GM23248 (cell line): ENCODE results near the gene SERPINB1. TPM values are rescaled to one million over a fixed set of nuclear protein-coding genes. Genes with fewer than 3 reads are reported as not detected.

Experiments used
- DNase-seq: peaks from one replicate; pipeline ENCODE4 v3.0.0-alpha.2; 2015
- H2AFZ ChIP-seq: fragments of 200-600 bp; sonication (generic); 2 replicates; pipeline ENCODE4 v1.6.1; 2016; ENCODE audit warnings: antibody characterized with exemption
- H3F3A ChIP-seq: fragments of 200-600 bp; sonication (generic); 2 replicates; pipeline ENCODE4 v1.6.1; 2016; ENCODE audit warnings: mild to moderate bottlenecking, antibody characterized with exemption, mixed run types; ENCODE audit not compliant: insufficient read depth
- H3K27ac ChIP-seq: fragments of 200-600 bp; sonication (generic); 2 replicates; pipeline ENCODE4 v1.5.1; 2016; ENCODE audit warnings: mild to moderate bottlenecking
- H3K27me3 ChIP-seq: fragments of 200-600 bp; sonication (generic); replicated peaks from 2 replicates; pipeline ENCODE4 v1.6.1; 2016; ENCODE audit warnings: mild to moderate bottlenecking; ENCODE audit not compliant: insufficient read depth
- H3K36me3 ChIP-seq: fragments of 200-600 bp; sonication (generic); 2 replicates; pipeline ENCODE4 v1.6.1; 2016; ENCODE audit warnings: low read depth, mild to moderate bottlenecking
- H3K4me1 ChIP-seq: fragments of 200-600 bp; sonication (generic); 2 replicates; pipeline ENCODE4 v1.6.1; 2016; ENCODE audit warnings: mild to moderate bottlenecking; ENCODE audit not compliant: insufficient read depth
- H3K4me2 ChIP-seq: fragments of 200-600 bp; sonication (generic); one replicate; pipeline ENCODE4 v1.6.1; 2016; ENCODE audit warnings: mild to moderate bottlenecking; ENCODE audit not compliant: unreplicated experiment
- H3K4me3 ChIP-seq: fragments of 200-600 bp; sonication (generic); 2 replicates; pipeline ENCODE4 v1.5.1; 2016; ENCODE audit warnings: mild to moderate bottlenecking
- H3K79me2 ChIP-seq: fragments of 200-600 bp; sonication (generic); 2 replicates; pipeline ENCODE4 v1.6.1; 2016; ENCODE audit warnings: mild to moderate bottlenecking; ENCODE audit not compliant: insufficient read depth
- H3K9ac ChIP-seq: fragments of 200-600 bp; sonication (generic); 2 replicates; pipeline ENCODE4 v1.6.1; 2016; ENCODE audit warnings: mild to moderate bottlenecking
- H3K9me2 ChIP-seq: fragments of 200-600 bp; sonication (generic); 2 replicates; pipeline ENCODE4 v1.6.1; 2016; ENCODE audit warnings: mixed run types, mild to moderate bottlenecking, moderate library complexity; ENCODE audit not compliant: insufficient read depth
- H3K9me3 ChIP-seq: fragments of 200-600 bp; sonication (generic); one replicate; pipeline ENCODE4 v1.6.1; 2017; ENCODE audit warnings: low read depth
- H4K20me1 ChIP-seq: fragments of 200-600 bp; sonication (generic); 2 replicates; pipeline ENCODE4 v1.6.0; 2016; ENCODE audit not compliant: insufficient read depth
- EZH2 ChIP-seq: fragments of 200-600 bp; sonication (generic); IDR thresholded peaks from 2 replicates; pipeline ENCODE4 v1.6.1; 2018; ENCODE audit warnings: antibody characterized with exemption, mild to moderate bottlenecking; ENCODE audit not compliant: insufficient read depth, poor library complexity, severe bottlenecking
- EZH2phosphoT487 ChIP-seq: fragments of 200-600 bp; sonication (generic); IDR thresholded peaks from 2 replicates; pipeline ENCODE4 v1.6.1; 2018; ENCODE audit warnings: antibody characterized with exemption, moderate library complexity, mild to moderate bottlenecking, low read depth; ENCODE audit not compliant: insufficient read depth
- WGBS, 2 experiments: methylation state at CpG; one replicate each; pipeline ENCODE4 v1.1.6; 2015 to 2017; ENCODE audit warnings: low lambda C conversion rate in 2 of 2, low coverage in 1 of 2; ENCODE audit errors: missing lambda C conversion rate in 2 of 2; 5-methylcytosine and 5-hydroxymethylcytosine counted together
- in situ Hi-C: fragments of 300-500 bp; cut with MboI; formaldehyde crosslinking; loops from 2 replicates; pipeline ENCODE4 v1.15.0; 2020
- polyA plus RNA-seq: library from polyadenylated mRNA; unstranded; fragments of >200 nt; fragmentation: Nextera tagmentation; extraction: Ambion mirVana; gene quantifications from 2 replicates; pipeline ENCODE4 v1.2.1, GENCODE V29; 2016
- total RNA-seq: library from RNA; depleted of rRNA; stranded (reverse); fragments of >200 nt; shearing (Covaris generic); gene quantifications from 2 replicates; pipeline ENCODE4 v1.2.3, GENCODE V29; 2014

SERPINB1 gene
- total and polyA plus RNA-seq, 2 experiments from 2014 or later, result 28.3 to 32.8 TPM

DNA sequence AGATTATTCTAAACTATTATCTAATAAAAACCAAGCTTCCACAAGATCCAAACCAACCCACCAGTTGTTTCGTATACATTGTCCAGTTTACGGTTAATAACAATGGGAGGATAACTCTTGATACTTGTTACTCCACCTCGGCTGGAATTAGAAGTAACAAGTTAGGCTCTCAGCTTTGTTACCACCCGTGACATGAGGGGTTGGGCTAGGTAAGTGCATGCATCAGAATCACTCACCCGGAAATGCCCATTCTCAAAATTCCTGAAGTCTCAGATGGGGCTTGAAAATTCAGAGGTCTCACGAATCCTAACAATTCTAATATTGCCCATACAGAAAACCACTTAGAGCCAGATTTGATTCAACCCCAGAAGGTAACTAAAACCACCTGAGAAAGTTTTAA is 27.0 kb upstream of the SERPINB1 start:
- H2AFZ ChIP-seq, result no peak overlapping the region
- no peak overlapping the region for H3K9ac ChIP-seq
- H3K27me3 ChIP-seq, result no peaks in the 10 kb centered on the region
- no peak overlapping the region for H3K4me2 ChIP-seq
- no peaks in the 10 kb centered on the region for H3F3A ChIP-seq
- in situ Hi-C loops, result no loop called here
- no peak for DNase-seq
- H3K4me1 ChIP-seq, result peaks cover 5% of the 10 kb centered on the region; the same call in 1 of the 2 replicates
- no peak overlapping the region for H3K27ac ChIP-seq
- no peaks in the 10 kb centered on the region for H3K9me3 ChIP-seq
- no peak overlapping the region for H3K4me3 ChIP-seq
- no peaks in the 10 kb centered on the region for H4K20me1 ChIP-seq
- no peaks in the 10 kb centered on the region for H3K36me3 ChIP-seq
- H3K79me2 ChIP-seq, result no peaks in the 10 kb centered on the region
- no peaks in the 10 kb centered on the region for H3K9me2 ChIP-seq
- TF ChIP-seq EZH2phosphoT487, result no peak
- TF ChIP-seq EZH2, result no peak
- WGBS, 2 experiments, result 90 to 94% methylated on average over 6 of the region's 6 CpGs

DNA sequence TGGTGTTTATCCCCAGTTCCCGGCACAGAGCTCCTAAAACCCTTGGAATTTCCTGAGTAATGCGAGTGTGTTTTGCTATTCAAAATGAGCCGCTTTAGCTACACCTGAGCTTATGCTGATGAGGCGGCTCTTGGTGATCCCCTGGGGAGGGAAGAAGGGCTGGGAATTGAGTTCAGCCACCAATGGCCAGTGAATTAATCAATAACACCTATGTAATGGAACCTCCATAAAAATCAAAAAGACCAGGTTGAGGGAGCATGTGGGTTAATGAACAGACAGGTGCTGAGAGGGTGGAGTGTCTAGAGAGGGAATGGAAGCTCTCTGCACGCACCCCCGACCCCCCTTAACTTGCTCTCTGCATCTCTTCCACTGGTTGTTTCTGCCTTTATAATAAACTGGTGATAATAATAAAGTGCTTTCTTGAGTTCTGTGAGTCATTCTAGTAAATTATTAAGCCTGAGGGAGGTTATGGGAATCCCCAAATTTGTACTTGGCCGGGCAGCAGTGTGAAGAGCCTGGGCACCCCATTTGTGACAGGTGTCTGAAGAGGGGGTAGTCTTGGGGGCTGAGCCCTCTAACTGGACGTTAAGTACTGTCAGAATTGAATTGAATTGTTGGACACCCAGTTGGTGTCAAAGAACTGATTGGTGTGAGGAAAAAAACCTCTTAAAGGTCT is 24.6 kb upstream of the SERPINB1 start:
- no peaks in the 10 kb centered on the region for H3K27me3 ChIP-seq
- peak overlapping the region; percentile 46 for H3K4me3 ChIP-seq
- H3K4me1 ChIP-seq, result peaks cover 5% of the 10 kb centered on the region; the same call in 1 of the 2 replicates
- in situ Hi-C loops, result no loop called here
- peak overlapping the region; percentile 67 for H2AFZ ChIP-seq
- WGBS, 2 experiments, result 23 to 29% methylated on average over 8 of the region's 8 CpGs
- TF ChIP-seq EZH2phosphoT487 (no peak), EZH2 (no peak)
- no peaks in the 10 kb centered on the region for H3K9me3 ChIP-seq
- H3K9me2 ChIP-seq, result no peaks in the 10 kb centered on the region
- no peaks in the 10 kb centered on the region for H4K20me1 ChIP-seq
- H3K27ac ChIP-seq, result no peak overlapping the region
- peak overlapping the region; percentile 65 for H3K4me2 ChIP-seq
- no peak for DNase-seq
- H3K36me3 ChIP-seq, result no peaks in the 10 kb centered on the region
- H3K9ac ChIP-seq, result no peak overlapping the region
- no peaks in the 10 kb centered on the region for H3F3A ChIP-seq
- no peaks in the 10 kb centered on the region for H3K79me2 ChIP-seq

DNA sequence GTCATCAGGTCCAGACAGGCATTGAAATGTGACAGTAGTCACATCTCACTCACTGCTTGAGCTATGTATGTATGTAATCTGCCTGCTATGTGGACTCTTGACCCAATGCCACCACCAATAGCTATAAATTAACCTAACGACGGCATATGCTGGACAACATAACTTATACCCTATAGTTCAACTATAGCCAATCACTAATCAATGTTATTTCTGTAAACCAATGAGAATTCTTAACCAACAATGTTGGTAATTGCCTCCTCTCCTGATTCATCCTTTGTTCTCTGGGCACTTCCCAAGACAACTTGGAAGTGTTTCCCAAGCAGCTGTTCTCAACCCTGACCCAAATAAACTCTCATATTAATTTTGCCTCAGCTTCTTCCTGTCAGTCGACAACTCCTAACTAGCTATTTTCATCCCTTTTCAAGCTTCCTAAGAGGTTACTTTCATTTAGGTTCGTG is 24.1 kb upstream of the SERPINB1 start:
- no peaks in the 10 kb centered on the region for H3K79me2 ChIP-seq
- no peaks in the 10 kb centered on the region for H4K20me1 ChIP-seq
- WGBS, 2 experiments, result 23 to 26% methylated on average over 4 of the region's 4 CpGs
- no peaks in the 10 kb centered on the region for H3K27me3 ChIP-seq
- H3K4me1 ChIP-seq, result peaks cover 5% of the 10 kb centered on the region; the same call in 1 of the 2 replicates
- no peak overlapping the region for H3K27ac ChIP-seq
- H3K4me2 ChIP-seq, result peak overlapping the region; percentile 65
- peak overlapping the region; percentile 46 for H3K4me3 ChIP-seq
- H3K9ac ChIP-seq, result no peak overlapping the region
- TF ChIP-seq EZH2phosphoT487 (no peak), EZH2 (no peak)
- H3F3A ChIP-seq, result no peaks in the 10 kb centered on the region
- no peaks in the 10 kb centered on the region for H3K9me3 ChIP-seq
- peak; percentile 59 for DNase-seq
- H3K9me2 ChIP-seq, result no peaks in the 10 kb centered on the region
- H3K36me3 ChIP-seq, result no peaks in the 10 kb centered on the region
- in situ Hi-C loops, result no loop called here
- H2AFZ ChIP-seq, result peak overlapping the region; percentile 67

DNA sequence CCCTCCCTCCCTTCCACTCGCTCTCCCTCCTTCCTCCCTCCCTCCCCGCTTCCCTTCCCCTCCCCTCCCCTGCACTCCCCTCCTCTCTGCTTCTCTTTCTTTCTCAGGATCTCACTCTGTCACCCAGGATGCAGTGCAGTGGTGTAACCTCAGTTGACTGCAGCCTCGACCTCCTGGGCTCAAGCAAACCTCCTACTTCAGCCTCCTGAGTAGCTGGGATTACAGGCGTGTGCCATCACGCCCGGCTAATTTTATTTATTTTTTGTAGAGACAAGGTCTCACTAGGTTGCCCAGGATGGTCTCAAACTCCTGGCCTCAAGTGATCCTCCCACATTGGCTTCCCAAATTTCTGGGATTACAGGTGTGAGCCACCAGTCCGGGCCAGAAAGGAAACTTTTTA is 23.6 kb upstream of the SERPINB1 start:
- no peaks in the 10 kb centered on the region for H4K20me1 ChIP-seq
- no peaks in the 10 kb centered on the region for H3K9me2 ChIP-seq
- H3K27ac ChIP-seq, result no peak overlapping the region
- no peak overlapping the region for H3K4me2 ChIP-seq
- TF ChIP-seq EZH2 (no peak), EZH2phosphoT487 (no peak)
- no peak overlapping the region for H3K9ac ChIP-seq
- no peaks in the 10 kb centered on the region for H3K9me3 ChIP-seq
- no peaks in the 10 kb centered on the region for H3K27me3 ChIP-seq
- in situ Hi-C loops, result no loop called here
- H3K4me1 ChIP-seq, result peaks cover 5% of the 10 kb centered on the region; the same call in 1 of the 2 replicates
- H3F3A ChIP-seq, result no peaks in the 10 kb centered on the region
- no peak overlapping the region for H2AFZ ChIP-seq
- no peak for DNase-seq
- no peaks in the 10 kb centered on the region for H3K36me3 ChIP-seq
- no peak overlapping the region for H3K4me3 ChIP-seq
- H3K79me2 ChIP-seq, result no peaks in the 10 kb centered on the region
- 73 to 78% methylated on average over 5 to 7 of the region's 7 CpGs for WGBS, 2 experiments
